NCI-H345 (cell line): ENCODE measurements around the gene MEF2C.
"Not testable (repeated sequence)": the region's sequence is repeated elsewhere in the genome, so short reads cannot be mapped to it uniquely, and the experiment has no call there.

Experiments
- DNase-seq: peaks from one replicate; lab custom pipeline; 2025; lab: John Stamatoyannopoulos, UW

Gene MEF2C

GRCh38 chr5:88803309-88803708 is 79.7 kb downstream of the MEF2C start:
- DNase-seq: no peak

GRCh38 chr5:88799938-88800535 is 82.9 kb downstream of the MEF2C start:
- no peak for DNase-seq

- not testable (repeated sequence) for DNase-seq
Observed at GRCh38 chr5:88798933-88799332, 84.1 kb downstream of the MEF2C start.

GRCh38 chr5:88793797-88794196 is 89.2 kb downstream of the MEF2C start:
- DNase-seq: not testable (repeated sequence)

- DNase-seq: no peak
Observed at GRCh38 chr5:88792144-88792840, 90.7 kb downstream of the MEF2C start.

GRCh38 chr5:88787856-88788255 is 95.1 kb downstream of the MEF2C start:
- no peak for DNase-seq

- DNase-seq: no peak
Observed at GRCh38 chr5:88786789-88787188, 96.2 kb downstream of the MEF2C start.

GRCh38 chr5:88785746-88786565 is 97.0 kb downstream of the MEF2C start:
- peak; percentile 74 for DNase-seq

GRCh38 chr5:88782571-88782970 is 100.4 kb downstream of the MEF2C start:
- DNase-seq: no peak

GRCh38 chr5:88780736-88781135 is 102.2 kb downstream of the MEF2C start:
- DNase-seq: no peak

- DNase-seq: no peak
Observed at GRCh38 chr5:88778736-88779135, 104.2 kb downstream of the MEF2C start.

- no peak for DNase-seq
Observed at GRCh38 chr5:88776692-88777091, 106.3 kb downstream of the MEF2C start.

GRCh38 chr5:88772831-88773230 is 110.2 kb downstream of the MEF2C start:
- no peak for DNase-seq

GRCh38 chr5:88772047-88772446 is 110.9 kb downstream of the MEF2C start:
- DNase-seq: no peak

- no peak for DNase-seq
Observed at GRCh38 chr5:88770276-88771257, 112.4 kb downstream of the MEF2C start.

- DNase-seq: no peak
Observed at GRCh38 chr5:88769165-88769564, 113.8 kb downstream of the MEF2C start.

GRCh38 chr5:88768411-88768810 is 114.6 kb downstream of the MEF2C start:
- no peak for DNase-seq

GRCh38 chr5:88765798-88766197 is 117.2 kb downstream of the MEF2C start:
- DNase-seq: no peak

GRCh38 chr5:88765171-88765570 is 117.8 kb downstream of the MEF2C start:
- no peak for DNase-seq

- no peak for DNase-seq
Observed at GRCh38 chr5:88761939-88762338, 121.0 kb downstream of the MEF2C start.

GRCh38 chr5:88761269-88761850 is 121.6 kb downstream of the MEF2C start:
- DNase-seq: no peak
